ENCODE results near the gene NFE2L1.
"Not testable (repeated sequence)": the region's sequence is repeated elsewhere in the genome, so short reads cannot be mapped to it uniquely, and the experiment has no call there.

NFE2L1 gene

DNA sequence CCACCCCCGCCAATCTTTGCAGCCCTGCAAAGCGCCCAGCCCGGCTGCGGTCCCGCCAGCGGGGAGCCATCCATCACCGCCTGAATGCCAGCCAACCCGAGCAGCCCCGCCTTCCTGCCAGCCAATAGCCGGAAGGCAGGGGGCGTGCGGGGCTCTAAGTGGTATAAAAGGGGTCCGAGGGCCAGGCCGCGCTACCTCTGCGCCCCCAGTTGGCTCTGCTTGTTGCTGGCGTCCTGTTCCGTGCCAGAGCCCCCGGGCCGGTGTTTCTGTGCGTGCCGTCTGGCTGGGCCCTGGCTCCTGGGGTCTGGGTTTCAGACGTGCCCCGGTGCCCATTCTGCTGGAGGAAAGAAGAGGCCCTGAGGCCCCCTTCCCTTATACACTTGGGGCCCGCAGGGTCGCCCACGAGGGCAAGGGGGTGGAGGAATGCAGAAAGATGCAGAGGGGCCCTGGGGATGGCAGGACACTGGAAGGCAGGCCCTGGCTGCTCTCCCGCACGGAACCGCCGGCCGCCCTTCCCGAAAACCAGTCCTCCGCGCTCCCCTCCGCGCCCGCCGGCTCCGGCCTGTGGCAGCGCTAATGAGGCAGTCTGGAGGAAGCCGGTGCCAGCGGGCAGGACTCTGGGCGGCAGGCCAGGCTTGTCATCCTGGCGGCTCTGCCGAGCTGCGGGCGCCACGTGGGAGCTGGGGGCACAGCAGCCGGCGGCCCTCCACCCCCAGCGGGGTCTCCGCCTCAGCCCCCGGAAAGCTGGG, 24.6 kb upstream of the NFE2L1 start:
- DNase-seq (ENCODE audit: low read depth), result peak; percentile 85

DNA sequence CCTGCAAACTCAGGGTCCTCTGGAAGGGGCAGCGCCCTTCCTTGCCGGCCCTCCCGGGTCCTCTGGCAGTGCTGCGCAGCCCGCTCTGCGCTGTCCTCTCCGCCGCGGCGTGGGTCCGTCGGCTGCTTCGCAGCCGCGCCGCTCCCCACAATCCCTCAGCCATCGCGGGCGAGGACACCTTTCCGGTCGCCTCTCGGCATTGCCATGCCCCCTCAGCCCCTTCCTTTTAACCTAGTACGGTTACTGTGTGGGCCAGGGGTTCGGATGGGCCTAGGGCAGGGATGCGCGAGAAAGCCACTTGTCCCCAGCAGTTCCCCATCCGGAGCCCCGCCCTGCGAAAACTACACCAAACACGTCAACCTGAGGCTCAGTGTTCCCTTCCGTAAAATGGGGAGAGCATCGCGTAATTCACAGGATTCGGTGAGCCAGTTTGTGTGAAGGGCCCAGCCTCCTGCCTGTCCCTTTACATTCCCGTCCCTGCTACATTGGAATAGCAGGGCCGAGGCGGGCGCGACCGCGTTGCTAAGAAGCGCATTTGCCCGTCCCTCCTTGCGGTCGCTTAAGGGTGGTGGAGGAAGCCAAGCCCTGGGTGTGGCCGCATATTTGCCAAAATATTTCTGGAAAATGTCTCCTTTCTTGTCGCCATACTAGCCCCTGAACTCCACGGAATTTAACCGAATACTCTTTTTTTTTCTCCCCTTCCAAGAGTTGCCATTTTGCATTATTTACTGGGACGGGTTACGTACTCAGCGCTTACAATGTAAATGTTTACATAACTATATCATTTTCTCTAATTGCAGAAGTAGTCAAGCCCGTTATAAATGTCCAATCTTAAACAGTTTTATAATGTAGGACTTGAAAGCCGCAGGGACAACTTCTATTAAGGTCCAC, 23.8 kb upstream of the NFE2L1 start:
- peak; percentile 74 for DNase-seq (ENCODE audit: low read depth)

DNA sequence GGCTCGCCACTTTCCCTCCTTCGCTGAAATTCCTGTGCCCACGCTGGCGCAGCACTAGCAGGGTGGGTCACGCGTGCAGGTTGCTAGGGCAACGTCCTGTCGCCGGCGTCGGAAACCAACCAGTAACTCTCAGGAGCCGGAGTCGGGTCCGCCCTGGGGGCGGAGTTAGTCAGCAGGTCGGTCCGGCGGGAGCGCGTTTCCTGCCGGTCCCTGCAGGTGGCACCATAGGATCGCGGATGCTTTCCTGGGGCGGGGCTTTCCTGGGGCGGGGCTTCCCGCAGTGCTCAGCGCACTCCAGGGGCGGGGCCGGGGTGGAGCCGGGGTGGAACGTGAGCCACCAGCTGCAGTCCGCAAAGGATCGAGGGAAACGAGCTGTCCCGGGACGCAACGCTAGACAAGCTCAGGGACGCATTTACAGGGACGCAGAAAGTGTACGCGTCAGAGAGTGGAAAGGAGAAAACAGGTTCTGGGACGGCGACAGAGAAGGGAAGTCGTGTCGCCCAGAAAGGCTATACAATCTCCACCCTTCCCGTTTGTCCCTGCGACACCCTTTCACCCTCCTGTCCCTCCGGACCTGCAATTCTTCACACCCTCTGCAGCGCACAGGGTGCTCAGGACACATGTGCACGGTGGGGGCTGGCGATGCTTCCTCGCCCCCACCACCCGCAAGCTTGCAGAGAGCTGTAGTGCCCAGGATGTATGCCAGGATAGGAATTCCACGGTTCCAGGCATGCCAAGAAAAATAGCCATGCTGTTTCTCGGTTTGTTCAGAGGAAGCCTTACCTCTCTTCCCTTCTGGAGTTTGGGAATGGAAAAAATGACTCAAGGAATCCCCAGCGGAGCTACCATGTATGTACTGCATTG, 22.9 kb upstream of the NFE2L1 start:
- peak; percentile 98 for DNase-seq (ENCODE audit: low read depth)

DNA sequence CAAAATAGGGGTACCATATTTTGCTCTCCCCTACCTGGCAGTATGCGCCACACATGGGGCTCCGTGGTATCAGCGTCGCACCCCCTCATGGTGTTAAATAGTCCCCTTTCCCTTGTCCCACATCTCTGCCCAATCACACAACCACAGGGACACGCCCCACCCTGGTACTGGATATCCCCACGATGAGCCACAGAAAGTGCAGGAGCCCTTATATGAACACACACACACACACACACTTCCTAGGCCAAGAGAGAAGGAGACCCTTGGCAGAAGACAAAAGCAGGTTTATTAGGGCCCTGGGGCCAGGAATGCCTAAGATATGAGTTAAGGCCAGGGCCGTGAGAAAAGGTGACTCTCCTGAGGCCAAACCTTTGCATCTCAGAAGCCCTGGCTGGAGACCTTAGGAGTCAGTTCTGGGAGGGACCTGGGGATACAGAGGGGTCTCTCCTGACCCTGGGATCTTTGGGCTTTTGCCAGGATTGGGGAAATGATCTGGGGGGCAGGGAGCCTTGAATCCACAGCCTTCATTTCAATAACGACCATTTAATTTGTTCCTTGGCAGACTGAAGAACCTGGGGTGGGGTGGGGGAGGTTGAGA, 22.2 kb upstream of the NFE2L1 start:
- DNase-seq (ENCODE audit: low read depth), result peak; percentile 77

DNA sequence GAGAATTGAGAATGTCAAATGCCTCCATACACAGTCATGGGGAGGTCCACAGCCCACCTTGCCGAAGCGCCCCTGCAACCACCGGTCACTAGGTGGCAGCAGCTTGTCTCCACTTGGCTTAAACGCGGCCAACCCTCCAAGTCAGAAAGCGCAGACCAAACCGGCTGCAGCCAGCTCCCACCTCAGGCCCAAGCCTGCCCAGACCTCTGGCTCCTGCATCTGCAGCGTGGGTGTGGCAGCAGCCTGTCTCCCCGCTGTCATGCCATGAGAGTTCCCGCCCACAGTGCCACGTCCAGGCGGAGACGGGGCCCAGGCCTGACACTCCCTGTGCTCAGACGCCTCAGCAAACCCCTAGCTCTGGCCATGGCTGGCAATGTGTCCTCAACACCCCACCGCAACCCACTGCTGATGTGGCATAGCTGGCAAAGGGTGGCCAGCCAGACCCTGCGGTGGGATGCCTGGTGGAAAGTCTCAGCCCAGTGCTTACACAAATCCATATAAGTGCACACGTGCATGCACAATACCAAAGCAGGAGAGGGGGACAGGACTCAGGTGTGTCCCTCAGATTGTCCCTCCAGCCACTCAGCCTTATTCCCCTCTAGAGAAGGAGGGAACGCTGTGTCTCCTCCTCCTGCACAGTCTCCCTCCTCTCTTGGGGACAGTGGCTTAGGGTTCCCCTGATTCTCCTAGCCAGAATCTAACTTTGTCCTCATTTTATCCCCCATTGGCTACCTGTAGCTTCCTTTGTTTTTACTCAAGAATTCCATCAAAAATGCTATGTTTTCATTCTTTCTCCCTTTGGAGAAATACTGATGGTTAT, 21.4 kb upstream of the NFE2L1 start:
- peak; percentile 92 for DNase-seq (ENCODE audit: low read depth)

DNA sequence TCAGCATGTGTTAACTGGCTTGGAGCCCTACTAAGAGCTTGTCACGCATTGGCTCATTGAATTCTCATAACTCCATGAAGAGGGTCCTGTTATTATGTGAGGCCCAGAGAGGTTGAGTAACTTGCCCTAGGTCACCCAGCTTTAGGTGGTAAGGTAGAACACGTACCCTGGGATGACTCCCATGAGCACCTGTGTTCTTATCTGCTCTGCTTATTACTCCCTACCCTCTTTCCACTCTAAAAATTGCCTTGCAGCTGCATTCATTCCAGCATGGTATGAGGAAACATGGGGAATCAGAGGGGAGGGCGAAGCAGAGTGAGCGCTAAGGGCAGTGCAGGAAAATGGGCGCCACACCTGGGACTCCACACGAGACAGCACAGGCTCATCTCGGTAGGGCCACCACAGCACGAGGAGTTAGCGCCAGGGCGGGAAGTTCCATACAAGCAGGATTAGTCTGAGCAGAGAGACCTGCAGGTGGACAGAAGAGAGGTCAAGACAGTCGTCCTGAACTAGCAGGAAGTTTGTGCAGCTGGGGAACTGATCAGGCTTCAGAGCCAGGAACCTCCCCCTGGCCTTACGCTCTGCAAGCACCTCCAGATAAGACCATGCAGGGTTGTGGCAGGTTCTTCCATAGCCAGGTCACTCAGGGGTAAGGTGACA, 20.7 kb upstream of the NFE2L1 start:
- no peak for DNase-seq (ENCODE audit: low read depth)

DNA sequence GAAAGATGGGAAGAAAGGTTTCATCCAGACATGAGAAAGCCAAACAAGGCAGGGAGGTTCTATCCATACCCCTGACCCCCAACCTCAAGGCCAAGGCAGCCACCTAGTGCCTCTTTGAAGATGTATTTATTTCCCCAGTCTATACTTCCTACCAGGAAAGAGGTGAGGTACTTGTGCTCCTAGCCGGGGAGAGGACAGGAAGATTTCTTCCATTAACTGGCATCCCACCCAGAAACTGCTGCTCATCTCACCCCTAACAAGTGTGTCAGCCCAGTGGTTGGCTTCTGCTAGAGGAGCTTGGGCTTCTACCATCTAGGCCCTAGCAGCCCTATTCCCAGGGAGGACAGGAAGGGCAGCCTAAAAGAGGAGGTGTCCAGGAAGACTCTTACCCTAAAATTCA, 19.4 kb upstream of the NFE2L1 start:
- DNase-seq (ENCODE audit: low read depth), result no peak

DNA sequence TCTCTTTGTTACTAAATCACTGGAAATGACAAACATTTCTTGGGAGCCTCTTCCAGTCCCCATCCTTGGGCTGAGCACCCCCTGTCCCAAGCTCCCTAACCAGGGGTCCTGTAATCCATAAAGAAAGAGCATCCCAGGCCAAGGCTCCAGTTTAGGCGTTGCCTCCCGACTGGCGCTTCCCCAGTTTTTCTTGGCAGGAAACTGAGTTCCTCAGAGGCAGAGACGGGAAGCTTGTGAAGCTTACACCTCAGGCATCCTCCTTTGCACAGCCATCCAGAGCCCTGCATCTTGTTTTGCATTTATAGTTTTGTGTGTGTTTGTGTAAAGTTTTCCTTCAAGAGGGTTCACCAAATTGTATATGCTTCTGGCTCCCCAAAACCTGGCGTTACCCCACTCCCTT, 17.6 kb upstream of the NFE2L1 start:
- no peak for DNase-seq (ENCODE audit: low read depth)

DNA sequence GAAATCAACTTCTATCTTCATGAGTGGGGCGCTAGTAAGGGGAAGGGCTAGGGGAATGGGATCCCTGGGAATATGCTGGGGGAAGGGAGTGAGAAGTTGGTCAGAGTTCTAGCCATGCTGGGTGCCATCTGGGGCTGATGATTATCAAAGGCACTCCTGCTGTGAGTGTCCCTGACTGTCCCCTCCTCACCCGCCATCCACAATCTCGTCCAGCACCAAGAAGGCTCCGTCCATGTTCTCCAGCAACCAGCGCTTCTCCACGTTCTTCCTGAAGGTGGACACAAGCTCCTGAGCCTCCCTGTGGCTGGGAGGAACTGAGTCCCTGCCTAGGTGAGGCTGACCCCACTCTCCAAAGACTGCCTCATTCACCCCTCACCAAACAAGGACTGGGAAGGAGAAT, 16.2 kb upstream of the NFE2L1 start:
- no peak for DNase-seq (ENCODE audit: low read depth)

DNA sequence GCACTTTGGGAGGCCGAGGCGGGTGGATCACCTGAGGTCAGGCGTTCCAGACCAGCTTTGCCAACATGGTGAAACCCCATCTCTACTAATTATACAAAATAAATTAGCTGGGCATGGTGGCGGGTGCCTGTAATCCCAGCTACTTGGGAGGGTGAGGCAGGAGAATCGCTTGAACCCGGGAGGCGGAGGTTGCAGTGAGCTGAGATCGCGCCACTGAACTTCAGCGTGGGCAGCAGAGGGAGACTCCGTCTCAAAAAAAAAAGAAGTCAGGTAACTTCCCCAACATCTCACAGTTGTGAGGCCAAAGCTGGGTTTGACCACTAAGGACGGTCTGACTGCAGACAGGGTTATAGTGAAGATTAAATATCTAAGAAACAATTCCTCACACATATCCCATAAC, 13.4 kb upstream of the NFE2L1 start:
- not testable (repeated sequence) for DNase-seq (ENCODE audit: low read depth)

DNA sequence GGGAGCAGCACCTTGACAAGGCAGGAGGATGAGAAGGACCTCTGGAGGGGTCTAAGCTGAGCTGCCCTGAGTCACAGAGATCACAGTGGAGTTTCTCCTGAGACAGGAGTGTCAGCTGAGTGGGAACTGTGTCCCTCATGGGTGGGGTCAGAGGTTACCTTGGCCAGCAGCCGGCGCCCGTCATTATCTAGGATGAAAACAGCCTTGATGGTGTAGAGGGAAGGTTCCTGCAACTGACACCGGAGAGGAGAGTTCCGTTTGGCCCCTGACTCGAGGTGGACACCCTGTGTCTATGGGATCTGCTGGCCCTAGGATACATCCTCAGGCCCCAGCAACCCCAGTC, 11.5 kb upstream of the NFE2L1 start:
- no peak for DNase-seq (ENCODE audit: low read depth)

DNA sequence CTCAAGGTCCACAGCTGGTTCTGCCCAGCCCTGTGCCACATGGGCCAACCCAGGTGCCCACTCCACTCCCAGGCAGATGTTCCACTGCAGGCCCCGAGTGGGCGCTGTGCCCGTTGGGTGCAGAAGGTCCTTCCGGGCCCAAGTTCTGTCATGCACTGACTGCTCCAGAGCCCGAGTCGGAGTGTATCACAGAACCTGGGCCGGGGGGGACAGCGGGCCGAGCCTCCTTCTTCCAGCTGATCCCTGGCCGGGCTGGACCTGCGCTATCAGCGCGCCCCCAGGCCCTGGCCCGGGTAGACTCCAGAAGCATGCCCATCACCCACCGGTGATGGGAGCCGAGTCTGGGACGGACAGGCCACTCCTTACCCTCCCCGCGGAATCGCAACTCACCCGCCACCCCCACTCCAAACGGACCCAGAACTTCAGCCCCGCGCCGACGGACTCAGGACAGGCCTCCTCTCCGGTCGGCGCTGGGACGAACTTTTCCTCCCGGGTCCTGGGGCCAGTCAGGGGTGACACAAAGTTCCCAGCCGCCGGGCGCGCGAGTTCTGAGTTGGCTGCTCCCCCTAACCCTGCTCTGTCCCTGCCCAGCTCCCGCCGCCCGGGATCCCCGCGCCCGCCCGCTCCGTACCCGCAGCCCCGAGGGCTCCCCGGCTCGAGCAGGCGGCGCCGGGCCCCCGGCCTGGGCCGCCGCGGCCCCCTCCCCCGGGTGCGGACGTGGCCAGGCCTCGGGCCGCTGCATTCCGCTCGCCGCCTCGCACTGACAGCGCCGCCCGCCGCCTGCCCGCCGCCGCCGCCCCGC, 10.9 kb upstream of the NFE2L1 start, which contains the start of gene COPZ2:
TSS of gene COPZ2 (minus strand) at position 762 of the 802 bp plus-strand sequence. CDS start at position 742, 20 bp downstream.
- DNase-seq (ENCODE audit: low read depth), result peak; percentile 81

DNA sequence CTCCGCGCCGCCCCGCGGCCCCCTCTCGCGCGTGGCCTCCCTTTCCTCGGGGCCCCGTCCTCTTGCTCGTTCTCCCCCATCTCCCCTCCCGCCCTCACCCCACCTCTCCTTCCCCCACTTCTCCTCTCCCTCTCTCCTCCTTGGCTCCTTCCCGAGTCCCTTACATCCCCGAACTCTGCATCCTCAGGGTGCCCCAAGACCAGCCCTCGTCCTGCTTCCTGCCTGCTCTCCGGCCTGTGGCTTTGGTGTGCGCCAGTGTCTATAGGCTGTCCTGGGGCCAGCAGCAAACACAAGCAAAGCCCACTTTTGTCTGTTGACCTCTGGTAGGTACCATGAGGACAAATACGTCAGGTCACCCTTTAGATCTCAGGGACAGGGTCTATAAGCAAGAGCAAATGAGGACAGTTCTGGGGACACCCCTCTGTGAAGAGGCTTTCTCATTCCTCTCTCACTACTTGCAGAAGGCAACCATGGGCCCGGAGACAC, 10.3 kb upstream of the NFE2L1 start:
- peak; percentile 56 for DNase-seq (ENCODE audit: low read depth)

DNA sequence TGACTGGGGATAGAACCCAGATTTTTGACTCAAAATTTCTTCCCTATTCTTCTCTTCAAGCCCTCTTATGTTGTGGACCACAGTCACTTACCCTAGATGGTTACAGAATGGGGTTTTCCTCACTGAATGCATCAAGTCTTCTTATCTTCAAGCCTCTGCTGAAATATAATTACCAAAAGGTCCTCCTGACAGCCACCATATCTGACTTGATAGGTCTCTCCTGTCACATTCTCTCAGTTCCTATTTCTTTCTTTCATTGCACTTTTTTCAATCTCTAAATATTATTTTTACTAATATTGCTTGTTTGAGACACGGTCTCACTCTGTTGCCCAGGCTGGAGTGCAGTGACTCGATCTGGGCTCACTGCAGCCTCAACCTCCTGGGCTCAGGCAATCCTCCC, 9.5 kb upstream of the NFE2L1 start:
- DNase-seq (ENCODE audit: low read depth), result no peak

DNA sequence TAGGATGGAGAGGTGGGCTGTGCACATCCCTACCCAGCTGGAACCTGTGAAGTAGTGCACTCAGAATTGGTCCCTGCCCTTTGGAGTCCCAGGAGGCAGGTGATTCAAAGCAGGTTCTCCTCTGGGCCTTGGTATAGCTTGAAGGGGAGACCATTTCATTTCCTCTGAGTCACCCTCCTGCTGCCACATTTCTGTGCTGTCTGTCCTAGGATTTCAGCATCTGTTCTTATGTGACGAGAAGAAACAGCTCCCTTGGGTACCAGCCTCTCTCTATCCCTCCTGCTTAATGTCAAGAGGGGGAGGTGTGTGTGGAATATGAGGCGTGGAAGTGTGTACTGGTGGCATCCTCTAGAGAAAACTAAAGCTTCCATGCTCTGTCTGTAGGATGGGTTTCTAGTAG, 5.0 kb upstream of the NFE2L1 start:
- peak; percentile 63 for DNase-seq (ENCODE audit: low read depth)

DNA sequence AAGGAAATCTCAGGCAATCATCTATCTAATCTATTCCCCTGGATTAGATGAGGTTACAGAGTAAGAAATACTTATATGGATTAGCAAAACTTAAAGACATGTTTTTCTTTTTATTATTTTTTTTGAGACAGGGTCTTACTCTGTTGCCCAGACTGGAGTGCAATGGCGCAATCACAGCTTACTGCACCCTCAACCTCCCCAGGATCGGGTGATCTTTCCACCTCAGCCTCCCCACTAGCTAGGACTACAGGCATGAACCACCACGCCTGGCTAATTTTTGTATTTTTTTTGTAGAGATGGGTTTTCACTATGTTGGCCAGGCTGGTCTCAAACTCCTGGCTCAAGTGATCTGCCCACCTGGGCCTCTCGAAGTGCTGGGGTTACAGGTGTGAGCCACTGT, 3.3 kb upstream of the NFE2L1 start:
- no peak for DNase-seq (ENCODE audit: low read depth)

DNA sequence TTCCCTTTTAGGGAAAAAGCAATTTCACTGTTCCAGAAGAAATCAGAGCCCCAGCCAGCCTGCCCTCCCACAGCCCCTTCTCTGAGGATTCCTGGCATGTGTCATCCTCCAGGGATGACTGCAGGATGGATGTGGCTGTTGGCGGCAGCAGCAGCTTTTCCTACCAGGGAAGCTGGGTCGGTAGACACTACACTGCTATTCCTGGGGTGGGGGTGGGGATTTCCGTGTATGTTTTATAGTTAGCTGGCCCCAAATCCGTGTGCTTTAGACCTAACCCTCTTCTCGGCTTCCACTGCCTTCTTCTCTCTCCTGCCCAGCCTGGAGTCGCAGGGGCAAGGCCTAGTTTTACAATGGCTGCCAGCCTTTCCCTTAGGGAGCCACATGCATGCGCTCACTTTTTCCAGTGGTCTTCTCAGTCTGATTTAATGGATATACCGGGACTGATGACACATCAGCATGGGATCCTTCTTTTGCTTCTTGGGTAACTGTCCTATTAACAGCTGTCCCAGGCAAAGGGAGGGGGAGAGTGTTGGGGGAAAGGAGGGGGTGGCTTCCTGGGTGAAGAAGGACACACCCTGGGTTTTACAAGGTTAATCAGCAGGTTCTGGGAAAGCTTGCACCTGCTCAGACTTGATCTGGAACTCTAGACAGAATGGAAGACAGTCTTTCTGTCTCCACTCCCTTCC, 2.7 kb upstream of the NFE2L1 start:
- DNase-seq (ENCODE audit: low read depth), result peak; percentile 39

DNA sequence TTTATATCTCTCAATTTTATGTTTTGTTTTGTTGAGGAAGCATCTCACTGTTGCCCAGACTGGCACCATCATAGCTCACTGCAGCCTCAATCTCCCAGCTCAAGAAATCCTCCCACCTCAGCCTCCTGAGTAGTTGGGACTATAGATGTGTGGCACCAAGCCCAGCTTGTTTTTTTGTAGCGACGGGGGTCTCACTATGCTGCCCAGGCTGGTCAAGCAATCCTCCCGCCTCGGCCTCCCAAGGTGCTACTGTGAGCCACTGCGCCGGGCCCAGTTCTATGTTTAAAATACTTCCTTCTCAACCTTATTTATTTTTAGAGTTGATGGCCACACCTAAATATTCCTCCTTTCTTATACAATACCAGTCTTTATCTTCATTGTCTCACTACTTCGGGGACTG, 1.9 kb upstream of the NFE2L1 start:
- DNase-seq (ENCODE audit: low read depth), result no peak

All from ELR (cell line).